ENCODE results near the gene LSM6.

DNA sequence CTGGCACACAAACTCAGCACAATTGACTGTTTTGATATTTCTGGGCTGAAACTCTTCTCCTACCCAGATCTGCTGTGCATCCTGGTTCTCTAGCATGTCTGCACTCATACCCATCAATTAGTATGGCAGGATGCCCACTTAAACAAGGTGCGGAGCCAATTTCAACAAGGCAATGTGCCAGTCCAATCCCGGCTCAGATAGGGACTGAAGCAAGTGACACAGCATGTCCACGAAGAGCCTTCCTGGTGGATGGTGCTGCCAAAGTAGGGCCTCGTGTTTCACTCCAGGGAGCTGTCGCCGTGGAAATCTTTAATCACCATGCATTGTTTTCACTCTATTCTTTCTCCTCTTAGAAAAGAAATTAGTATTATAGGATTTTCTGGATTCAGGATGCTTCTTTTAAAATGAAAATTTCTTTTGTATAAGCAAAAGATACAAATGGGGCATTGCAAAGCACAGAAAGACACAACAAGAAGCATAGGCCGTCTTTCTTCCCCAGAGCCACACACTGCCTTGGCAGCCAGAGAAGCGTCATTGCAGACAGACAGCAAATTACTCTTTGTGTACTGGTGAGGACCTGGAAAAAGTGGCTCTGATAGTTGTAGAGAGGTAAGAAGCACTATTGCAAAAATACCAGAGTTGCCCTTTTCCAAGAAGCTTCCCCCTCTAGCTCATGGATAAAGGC lies 40.6 kb upstream of the LSM6 start:
- no peak for TF ChIP-seq EZH2 (IDR thresholded peaks at IDR 0.05; ENCODE audit: insufficient read depth, poor library complexity, severe bottlenecking)
- TF ChIP-seq EZH2phosphoT487 (IDR thresholded peaks at IDR 0.05; ENCODE audit: insufficient read depth, low read depth) = no peak
